ENCODE data around the gene AKAP6. TPM values are rescaled to one million over a fixed set of nuclear protein-coding genes. Genes with fewer than 3 reads are reported as not detected.
"Not testable (repeated sequence)": the region's sequence is repeated elsewhere in the genome, so short reads cannot be mapped to it uniquely, and the experiment has no call there.

The AKAP6 gene
- polyA plus RNA-seq, 1 donor = 8.5 TPM

- whole genome bisulfite sequencing (ENCODE audit: insufficient coverage, low lambda C conversion rate) = 33% methylated on average over 3 of the region's 7 CpGs
- no peaks in the 10 kb centered on the region for H3K27me3 ChIP-seq (ENCODE audit: control insufficient read depth, insufficient read depth, low read length)
- DNase-seq = peak; percentile 74 to 93
- no peaks in the 10 kb centered on the region for H3K36me3 ChIP-seq (ENCODE audit: control insufficient read depth, insufficient read depth, low read length)
- H3K4me1 ChIP-seq (ENCODE audit: control insufficient read depth, insufficient read depth, low read length) = peaks cover 16% of the 10 kb centered on the region
- H3K27ac ChIP-seq (ENCODE audit: low read length) = peak overlapping the region; percentile 92
- H3K4me3 ChIP-seq (ENCODE audit: low read length) = peak overlapping the region; percentile 14
- H3K9me3 ChIP-seq (ENCODE audit: control insufficient read depth, low read depth, low read length) = no peaks in the 10 kb centered on the region
Observed at GRCh38 chr14:32571995-32572866, 243.1 kb downstream of the AKAP6 start.

- Histone ChIP-seq H3K27ac (ENCODE audit: low read length) (peak overlapping the region; percentile 92), H3K36me3 (ENCODE audit: control insufficient read depth, insufficient read depth, low read length) (no peaks in the 10 kb centered on the region), H3K4me1 (ENCODE audit: control insufficient read depth, insufficient read depth, low read length) (peaks cover 15% of the 10 kb centered on the region), H3K4me3 (ENCODE audit: low read length) (peak overlapping the region; percentile 14), H3K9me3 (ENCODE audit: control insufficient read depth, low read depth, low read length) (no peaks in the 10 kb centered on the region), H3K27me3 (ENCODE audit: control insufficient read depth, insufficient read depth, low read length) (no peaks in the 10 kb centered on the region)
- DNase-seq = peak in 1 of 2 donors; percentile 56
Observed at GRCh38 chr14:32572867-32573150, 243.7 kb downstream of the AKAP6 start.

GRCh38 chr14:32574269-32574668, 245.2 kb downstream of the AKAP6 start:
- no peaks in the 10 kb centered on the region for H3K9me3 ChIP-seq (ENCODE audit: control insufficient read depth, low read depth, low read length)
- peaks cover 15% of the 10 kb centered on the region for H3K4me1 ChIP-seq (ENCODE audit: control insufficient read depth, insufficient read depth, low read length)
- H3K4me3 ChIP-seq (ENCODE audit: low read length) = no peak overlapping the region
- no CpG with 5 or more reads among the region's 2 CpGs for WGBS (ENCODE audit: insufficient coverage, low lambda C conversion rate)
- no peak for DNase-seq
- peak overlapping the region; percentile 0 for H3K27ac ChIP-seq (ENCODE audit: low read length)
- H3K27me3 ChIP-seq (ENCODE audit: control insufficient read depth, insufficient read depth, low read length) = no peaks in the 10 kb centered on the region
- H3K36me3 ChIP-seq (ENCODE audit: control insufficient read depth, insufficient read depth, low read length) = no peaks in the 10 kb centered on the region

GRCh38 chr14:32576088-32576795, 247.1 kb downstream of the AKAP6 start:
- no peak overlapping the region for H3K4me3 ChIP-seq (ENCODE audit: low read length)
- H3K9me3 ChIP-seq (ENCODE audit: control insufficient read depth, low read depth, low read length) = no peaks in the 10 kb centered on the region
- H3K27ac ChIP-seq (ENCODE audit: low read length) = no peak overlapping the region
- DNase-seq = peak; percentile 33 to 51
- H3K27me3 ChIP-seq (ENCODE audit: control insufficient read depth, insufficient read depth, low read length) = no peaks in the 10 kb centered on the region
- no CpG with 5 or more reads among the region's 6 CpGs for WGBS (ENCODE audit: insufficient coverage, low lambda C conversion rate)
- H3K36me3 ChIP-seq (ENCODE audit: control insufficient read depth, insufficient read depth, low read length) = no peaks in the 10 kb centered on the region
- H3K4me1 ChIP-seq (ENCODE audit: control insufficient read depth, insufficient read depth, low read length) = peaks cover 15% of the 10 kb centered on the region

GRCh38 chr14:32576977-32577376, 247.9 kb downstream of the AKAP6 start:
- 80% methylated on average over 1 of the region's 2 CpGs for whole genome bisulfite sequencing (ENCODE audit: insufficient coverage, low lambda C conversion rate)
- no peaks in the 10 kb centered on the region for H3K27me3 ChIP-seq (ENCODE audit: control insufficient read depth, insufficient read depth, low read length)
- H3K9me3 ChIP-seq (ENCODE audit: control insufficient read depth, low read depth, low read length) = no peaks in the 10 kb centered on the region
- no peak overlapping the region for H3K4me3 ChIP-seq (ENCODE audit: low read length)
- no peak for DNase-seq
- H3K36me3 ChIP-seq (ENCODE audit: control insufficient read depth, insufficient read depth, low read length) = no peaks in the 10 kb centered on the region
- H3K4me1 ChIP-seq (ENCODE audit: control insufficient read depth, insufficient read depth, low read length) = peaks cover 10% of the 10 kb centered on the region
- no peak overlapping the region for H3K27ac ChIP-seq (ENCODE audit: low read length)

- WGBS (ENCODE audit: insufficient coverage, low lambda C conversion rate) = no CpG with 5 or more reads among the region's 1 CpG
- H3K36me3 ChIP-seq (ENCODE audit: control insufficient read depth, insufficient read depth, low read length) = no peaks in the 10 kb centered on the region
- no peaks in the 10 kb centered on the region for H3K9me3 ChIP-seq (ENCODE audit: control insufficient read depth, low read depth, low read length)
Observed at GRCh38 chr14:32578181-32578580, 249.1 kb downstream of the AKAP6 start.

GRCh38 chr14:32583427-32583826, 254.3 kb downstream of the AKAP6 start:
- not testable (repeated sequence) for H3K4me1 ChIP-seq (ENCODE audit: control insufficient read depth, insufficient read depth, low read length); H3K9me3 ChIP-seq (ENCODE audit: control insufficient read depth, low read depth, low read length); H3K36me3 ChIP-seq (ENCODE audit: control insufficient read depth, insufficient read depth, low read length); H3K27ac ChIP-seq (ENCODE audit: low read length); H3K27me3 ChIP-seq (ENCODE audit: control insufficient read depth, insufficient read depth, low read length); H3K4me3 ChIP-seq (ENCODE audit: low read length); DNase-seq
- no CpG with 5 or more reads among the region's 13 CpGs for WGBS (ENCODE audit: insufficient coverage, low lambda C conversion rate)

More at GRCh38 chr14:32578181-32578580, 249.1 kb downstream of the AKAP6 start:
- no peak for DNase-seq
- Histone ChIP-seq H3K4me1 (ENCODE audit: control insufficient read depth, insufficient read depth, low read length) (peaks cover 6% of the 10 kb centered on the region), H3K27ac (ENCODE audit: low read length) (no peak overlapping the region), H3K27me3 (ENCODE audit: control insufficient read depth, insufficient read depth, low read length) (no peaks in the 10 kb centered on the region), H3K4me3 (ENCODE audit: low read length) (no peak overlapping the region)

GRCh38 chr14:32584079-32584478, 255.0 kb downstream of the AKAP6 start:
- Histone ChIP-seq H3K4me3 (ENCODE audit: low read length) (no peak overlapping the region), H3K27ac (ENCODE audit: low read length) (no peak overlapping the region), H3K4me1 (ENCODE audit: control insufficient read depth, insufficient read depth, low read length) (no peaks in the 10 kb centered on the region), H3K36me3 (ENCODE audit: control insufficient read depth, insufficient read depth, low read length) (no peaks in the 10 kb centered on the region), H3K27me3 (ENCODE audit: control insufficient read depth, insufficient read depth, low read length) (no peaks in the 10 kb centered on the region), H3K9me3 (ENCODE audit: control insufficient read depth, low read depth, low read length) (peaks cover 9% of the 10 kb centered on the region)
- WGBS (ENCODE audit: insufficient coverage, low lambda C conversion rate) = no CpG with 5 or more reads among the region's 5 CpGs
- DNase-seq = no peak

- H3K27me3 ChIP-seq (ENCODE audit: control insufficient read depth, insufficient read depth, low read length) = no peaks in the 10 kb centered on the region
- peaks cover 9% of the 10 kb centered on the region for H3K9me3 ChIP-seq (ENCODE audit: control insufficient read depth, low read depth, low read length)
- DNase-seq = no peak
- H3K36me3 ChIP-seq (ENCODE audit: control insufficient read depth, insufficient read depth, low read length) = no peaks in the 10 kb centered on the region
- WGBS (ENCODE audit: insufficient coverage, low lambda C conversion rate) = no CpG with 5 or more reads among the region's 1 CpG
- H3K4me1 ChIP-seq (ENCODE audit: control insufficient read depth, insufficient read depth, low read length) = no peaks in the 10 kb centered on the region
- no peak overlapping the region for H3K27ac ChIP-seq (ENCODE audit: low read length)
- H3K4me3 ChIP-seq (ENCODE audit: low read length) = no peak overlapping the region
Observed at GRCh38 chr14:32587461-32587860, 258.4 kb downstream of the AKAP6 start.

- WGBS (ENCODE audit: insufficient coverage, low lambda C conversion rate) = 52% methylated on average over 3 of the region's 6 CpGs
- H3K4me1 ChIP-seq (ENCODE audit: control insufficient read depth, insufficient read depth, low read length) = no peaks in the 10 kb centered on the region
- H3K27ac ChIP-seq (ENCODE audit: low read length) = no peak overlapping the region
- no peaks in the 10 kb centered on the region for H3K27me3 ChIP-seq (ENCODE audit: control insufficient read depth, insufficient read depth, low read length)
- H3K9me3 ChIP-seq (ENCODE audit: control insufficient read depth, low read depth, low read length) = peaks cover 7% of the 10 kb centered on the region
- no peaks in the 10 kb centered on the region for H3K36me3 ChIP-seq (ENCODE audit: control insufficient read depth, insufficient read depth, low read length)
- H3K4me3 ChIP-seq (ENCODE audit: low read length) = no peak overlapping the region
- no peak for DNase-seq
Observed at GRCh38 chr14:32588448-32589320, 259.6 kb downstream of the AKAP6 start.

All from large intestine (tissue), 3 donors.